SK-N-SH (cell line): Measurements from ENCODE around the gene IDH3B. TPM values are rescaled to one million over a fixed set of nuclear protein-coding genes. Genes with fewer than 3 reads are reported as not detected.
A peak's percentile ranks its signal among the peaks of the same experiment; 100 is the strongest.

Experiments used
- CTCF ChIA-PET: fragments of 300-600, 350-600 bp; formaldehyde crosslinking; extraction: SDS; loops from one replicate; lab custom pipeline; 2021; lab: Yijun Ruan, JAX
- POLR2A ChIA-PET: fragments of 350-600 bp; sonication (Branson Sonifier 250); formaldehyde crosslinking; extraction: SDS; loops from one replicate; lab custom pipeline; 2020; ENCODE audit warnings: antibody characterized with exemption, inconsistent platforms; lab: Yijun Ruan, JAX
- DNase-seq: peaks from one replicate; pipeline ENCODE4 v3.0.0; 2012
- H2AFZ ChIP-seq: fragments of 200-600 bp; sonication (generic); 2 replicates; pipeline ENCODE4 v1.8.1; 2016; ENCODE audit warnings: antibody characterized with exemption, mild to moderate bottlenecking, low read depth
- H3F3A ChIP-seq: fragments of 200-600 bp; sonication (generic); replicated peaks from 2 replicates; pipeline ENCODE3; 2016; ENCODE audit warnings: antibody characterized with exemption, mild to moderate bottlenecking; ENCODE audit not compliant: insufficient read depth
- H3K27ac ChIP-seq, 2 experiments: fragments of 200-500 bp in 1 of 2; fragments of 200-600 bp in 1 of 2; sonication (Bioruptor generic) in 1 of 2; sonication (generic), shearing (Covaris generic) in 1 of 2; 2 replicates each; pipeline versions ENCODE4 v1.5.1 to v1.6.1; 2014 to 2016; ENCODE audit warnings: low read depth in 2 of 2, inconsistent platforms in 1 of 2, low read length in 1 of 2, mild to moderate bottlenecking in 1 of 2, mixed read lengths in 1 of 2
- H3K27me3 ChIP-seq: fragments of 200-600 bp; sonication (generic), shearing (Covaris generic); 2 replicates; pipeline ENCODE4 v1.6.1; 2016; ENCODE audit warnings: mixed run types; ENCODE audit not compliant: insufficient read depth
- H3K36me3 ChIP-seq, 2 experiments: fragments of 200-500 bp in 1 of 2; fragments of 200-600 bp in 1 of 2; sonication (Bioruptor generic) in 1 of 2; sonication (generic) in 1 of 2; replicated peaks in 1 of 2; 2 replicates each; pipeline versions ENCODE3 to v1.5.1; 2014 to 2016; ENCODE audit warnings: low read length in 1 of 2, mild to moderate bottlenecking in 1 of 2; ENCODE audit not compliant: insufficient read depth in 2 of 2, control insufficient read depth in 1 of 2
- H3K4me1 ChIP-seq, 2 experiments: fragments of 200-500 bp in 1 of 2; fragments of 200-600 bp in 1 of 2; sonication (Bioruptor generic) in 1 of 2; sonication (generic), shearing (Covaris generic) in 1 of 2; 2 replicates each; pipeline versions ENCODE4 v1.5.1 to v1.6.1; 2014 to 2016; ENCODE audit warnings: low read depth in 1 of 2, low read length in 1 of 2, mixed run types in 1 of 2; ENCODE audit not compliant: insufficient read depth in 2 of 2, control insufficient read depth in 1 of 2
- H3K4me2 ChIP-seq: fragments of 200-600 bp; sonication (generic), shearing (Covaris generic); 2 replicates; pipeline ENCODE4 v1.6.1; 2017; ENCODE audit warnings: mixed run types
- H3K4me3 ChIP-seq, 2 experiments: fragments of 200-500 bp in 1 of 2; fragments of 200-600 bp in 1 of 2; sonication (Bioruptor generic) in 1 of 2; sonication (generic), shearing (Covaris generic) in 1 of 2; 2 replicates each; pipeline versions ENCODE4 v1.5.1 to v1.8.1; 2014 to 2016; ENCODE audit warnings: low read depth in 2 of 2, inconsistent platforms in 1 of 2, low read length in 1 of 2, mild to moderate bottlenecking in 1 of 2, mixed read lengths in 1 of 2, moderate library complexity in 1 of 2
- H3K79me2 ChIP-seq: fragments of 200-600 bp; sonication (generic); 2 replicates; pipeline ENCODE4 v1.8.1; 2017; ENCODE audit warnings: mild to moderate bottlenecking; ENCODE audit not compliant: insufficient read depth
- H3K9ac ChIP-seq: fragments of 200-600 bp; sonication (generic); 2 replicates; pipeline ENCODE4 v1.6.1; 2017; ENCODE audit warnings: mixed run types
- H3K9me2 ChIP-seq: fragments of 200-600 bp; sonication (generic); 2 replicates; pipeline ENCODE4 v1.6.1; 2017; ENCODE audit warnings: mixed run types
- H3K9me3 ChIP-seq: fragments of 200-600 bp; sonication (generic); 2 replicates; pipeline ENCODE4 v1.6.1; 2017; ENCODE audit warnings: mixed run types, mild to moderate bottlenecking, moderate library complexity
- H4K20me1 ChIP-seq: fragments of 200-600 bp; sonication (generic); 2 replicates; pipeline ENCODE4 v1.6.1; 2017; ENCODE audit warnings: mild to moderate bottlenecking, mixed run types; ENCODE audit not compliant: insufficient read depth
- CHD2 ChIP-seq: fragments of 150-350 bp; IDR thresholded peaks from 2 replicates; pipeline ENCODE4 v1.6.1; 2018; ENCODE audit warnings: low read length; ENCODE audit not compliant: partially characterized antibody
- EZH2phosphoT487 ChIP-seq: fragments of 200-600 bp; sonication (generic); IDR thresholded peaks from 2 replicates; pipeline ENCODE4 v1.6.1; 2017; ENCODE audit warnings: low read depth, mixed run types, mild to moderate bottlenecking, antibody characterized with exemption, moderate library complexity, borderline replicate concordance
- GABPA ChIP-seq: IDR thresholded peaks from 2 replicates; pipeline ENCODE4 v1.4.0; 2012; ENCODE audit warnings: low read depth, mild to moderate bottlenecking
- MXI1 ChIP-seq: IDR thresholded peaks from 2 replicates; pipeline ENCODE4 v1.6.1; 2012; ENCODE audit warnings: mild to moderate bottlenecking, low read depth, low read length, improper control_type of control experiment
- NFIC ChIP-seq: IDR thresholded peaks from 2 replicates; pipeline ENCODE4 v1.4.0; 2012; ENCODE audit warnings: borderline replicate concordance
- POLR2AphosphoS5 ChIP-seq: IDR thresholded peaks from 2 replicates; pipeline ENCODE4 v1.6.1; 2012; ENCODE audit warnings: low read depth, low read length
- RCOR1 ChIP-seq: fragments of 150-350 bp; IDR thresholded peaks from 2 replicates; pipeline ENCODE4 v1.6.1; 2017; ENCODE audit warnings: antibody characterized with exemption, low read length
- RFX5 ChIP-seq: IDR thresholded peaks from 2 replicates; pipeline ENCODE4 v1.6.1; 2012; ENCODE audit warnings: mild to moderate bottlenecking, improper control_type of control experiment, low read length
- SIN3A ChIP-seq: IDR thresholded peaks from 2 replicates; pipeline ENCODE4 v1.6.1; 2012; ENCODE audit warnings: low read depth, mild to moderate bottlenecking, low read length, moderate library complexity, borderline replicate concordance
- SMC3 ChIP-seq: IDR thresholded peaks from 2 replicates; pipeline ENCODE4 v1.6.1; 2012; ENCODE audit warnings: low read depth, low read length, improper control_type of control experiment
- TAF1 ChIP-seq: IDR thresholded peaks from 2 replicates; pipeline ENCODE4 v1.6.1; 2012; ENCODE audit warnings: low read depth, mild to moderate bottlenecking, low read length, moderate library complexity, borderline replicate concordance
- ZBTB33 ChIP-seq: IDR thresholded peaks from 2 replicates; pipeline ENCODE4 v1.4.0; 2012; ENCODE audit warnings: low read depth, borderline replicate concordance
- WGBS: methylation state at CpG from one replicate; pipeline ENCODE4 v1.1.6; 2017; ENCODE audit warnings: low lambda C conversion rate; 5-methylcytosine and 5-hydroxymethylcytosine counted together
- polyA plus RNA-seq, 3 experiments: library from polyadenylated mRNA; depleted of rRNA; stranded (reverse); fragments of >200 nt; gene quantifications; 2 replicates each; pipeline ENCODE4 v1.2.3, GENCODE V29; 2012
- TF ChIP-seq, protein P1 (sequence below): IDR thresholded peaks from 2 replicates; pipeline ENCODE4; 2012
- TF ChIP-seq, protein P2 (sequence below): fragments of 200-600 bp; sonication (generic); IDR thresholded peaks from 2 replicates; pipeline ENCODE4 v1.6.1; 2017; ENCODE audit warnings: antibody characterized with exemption, mild to moderate bottlenecking, moderate library complexity
- TF ChIP-seq, protein P3 (sequence below): IDR thresholded peaks from 2 replicates; pipeline ENCODE4 v1.4.0; 2012; ENCODE audit warnings: low read depth, borderline replicate concordance

The IDH3B gene
- polyA plus RNA-seq, 1 of the 3 experiments (the other 2 are of a cell fraction) = 233 TPM

GRCh38 chr20:2658414-2659354 lies 5.3 kb downstream of the IDH3B start (continued):
- TF ChIP-seq, protein P1, sequence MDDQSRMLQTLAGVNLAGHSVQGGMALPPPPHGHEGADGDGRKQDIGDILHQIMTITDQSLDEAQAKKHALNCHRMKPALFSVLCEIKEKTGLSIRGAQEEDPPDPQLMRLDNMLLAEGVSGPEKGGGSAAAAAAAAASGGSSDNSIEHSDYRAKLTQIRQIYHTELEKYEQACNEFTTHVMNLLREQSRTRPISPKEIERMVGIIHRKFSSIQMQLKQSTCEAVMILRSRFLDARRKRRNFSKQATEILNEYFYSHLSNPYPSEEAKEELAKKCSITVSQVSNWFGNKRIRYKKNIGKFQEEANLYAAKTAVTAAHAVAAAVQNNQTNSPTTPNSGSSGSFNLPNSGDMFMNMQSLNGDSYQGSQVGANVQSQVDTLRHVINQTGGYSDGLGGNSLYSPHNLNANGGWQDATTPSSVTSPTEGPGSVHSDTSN = 0 out of 2 replicates have a peak, but pooled peaks have one; percentile 13
- TF ChIP-seq SMC3 = no peak

DNA sequence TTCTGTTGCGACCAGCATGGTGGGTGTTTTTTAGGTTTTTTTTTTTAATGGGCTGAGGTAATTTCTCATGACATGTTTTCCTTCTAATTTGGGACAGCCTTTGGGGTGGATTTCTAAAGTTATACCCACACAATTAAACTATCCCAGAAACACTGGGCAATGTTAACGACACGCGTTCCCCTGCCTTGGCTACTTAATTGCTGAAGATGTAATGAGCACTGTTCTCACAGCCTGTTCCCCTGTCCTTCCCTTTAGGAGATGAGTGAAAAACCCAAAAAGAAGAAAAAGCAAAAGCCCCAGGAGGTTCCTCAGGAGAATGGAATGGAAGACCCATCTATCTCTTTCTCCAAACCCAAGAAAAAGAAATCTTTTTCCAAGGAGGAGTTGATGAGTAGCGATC lies 6.3 kb downstream of the IDH3B start:
- H2AFZ ChIP-seq = no peak overlapping the region
- no peak overlapping the region for H3K4me2 ChIP-seq
- H3K27ac ChIP-seq = no peak overlapping the region
- no peak overlapping the region for H3K4me3 ChIP-seq
- no peak overlapping the region for H3K9ac ChIP-seq
- no peaks in the 10 kb centered on the region for H3K9me2 ChIP-seq
- POLR2A ChIA-PET = no interaction called here
- H3K9me3 ChIP-seq = no peaks in the 10 kb centered on the region
- peaks cover 44% of the 10 kb centered on the region for H3F3A ChIP-seq
- peaks cover 6 to 15% of the 10 kb centered on the region in 2 experiments; a peak in 2 of 4 replicates for H3K4me1 ChIP-seq
- H3K27me3 ChIP-seq = no peaks in the 10 kb centered on the region
- CTCF ChIA-PET = no interaction called here
- TF ChIP-seq ZBTB33 (no peak), CHD2 (no peak), MXI1 (no peak), TAF1 (no peak), RFX5 (no peak), NFIC (no peak), RCOR1 (no peak), EZH2phosphoT487 (no peak), GABPA (no peak), POLR2AphosphoS5 (no peak), SIN3A (no peak)
- TF ChIP-seq, protein P2, sequence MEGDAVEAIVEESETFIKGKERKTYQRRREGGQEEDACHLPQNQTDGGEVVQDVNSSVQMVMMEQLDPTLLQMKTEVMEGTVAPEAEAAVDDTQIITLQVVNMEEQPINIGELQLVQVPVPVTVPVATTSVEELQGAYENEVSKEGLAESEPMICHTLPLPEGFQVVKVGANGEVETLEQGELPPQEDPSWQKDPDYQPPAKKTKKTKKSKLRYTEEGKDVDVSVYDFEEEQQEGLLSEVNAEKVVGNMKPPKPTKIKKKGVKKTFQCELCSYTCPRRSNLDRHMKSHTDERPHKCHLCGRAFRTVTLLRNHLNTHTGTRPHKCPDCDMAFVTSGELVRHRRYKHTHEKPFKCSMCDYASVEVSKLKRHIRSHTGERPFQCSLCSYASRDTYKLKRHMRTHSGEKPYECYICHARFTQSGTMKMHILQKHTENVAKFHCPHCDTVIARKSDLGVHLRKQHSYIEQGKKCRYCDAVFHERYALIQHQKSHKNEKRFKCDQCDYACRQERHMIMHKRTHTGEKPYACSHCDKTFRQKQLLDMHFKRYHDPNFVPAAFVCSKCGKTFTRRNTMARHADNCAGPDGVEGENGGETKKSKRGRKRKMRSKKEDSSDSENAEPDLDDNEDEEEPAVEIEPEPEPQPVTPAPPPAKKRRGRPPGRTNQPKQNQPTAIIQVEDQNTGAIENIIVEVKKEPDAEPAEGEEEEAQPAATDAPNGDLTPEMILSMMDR = no peak
- TF ChIP-seq, protein P3, sequence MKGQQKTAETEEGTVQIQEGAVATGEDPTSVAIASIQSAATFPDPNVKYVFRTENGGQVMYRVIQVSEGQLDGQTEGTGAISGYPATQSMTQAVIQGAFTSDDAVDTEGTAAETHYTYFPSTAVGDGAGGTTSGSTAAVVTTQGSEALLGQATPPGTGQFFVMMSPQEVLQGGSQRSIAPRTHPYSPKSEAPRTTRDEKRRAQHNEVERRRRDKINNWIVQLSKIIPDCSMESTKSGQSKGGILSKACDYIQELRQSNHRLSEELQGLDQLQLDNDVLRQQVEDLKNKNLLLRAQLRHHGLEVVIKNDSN = no peak
- peaks cover 44% of the 10 kb centered on the region for H3K79me2 ChIP-seq
- peaks cover 57 to 78% of the 10 kb centered on the region in 2 experiments for H3K36me3 ChIP-seq
- no peak for DNase-seq
- H4K20me1 ChIP-seq = peaks cover 45% of the 10 kb centered on the region
- 96% methylated on average over 5 of the region's 5 CpGs for WGBS
